HTERT RPE-1 (cell line): ENCODE measurements around the gene TOE1.

ENCODE experiments used
- in situ Hi-C: fragments of 300-500 bp; cut with MboI; formaldehyde crosslinking; loops from 4 replicates; pipeline ENCODE4 v1.14.3; 2020; ENCODE audit warnings: low sequenced_read_pairs

Gene TOE1

DNA sequence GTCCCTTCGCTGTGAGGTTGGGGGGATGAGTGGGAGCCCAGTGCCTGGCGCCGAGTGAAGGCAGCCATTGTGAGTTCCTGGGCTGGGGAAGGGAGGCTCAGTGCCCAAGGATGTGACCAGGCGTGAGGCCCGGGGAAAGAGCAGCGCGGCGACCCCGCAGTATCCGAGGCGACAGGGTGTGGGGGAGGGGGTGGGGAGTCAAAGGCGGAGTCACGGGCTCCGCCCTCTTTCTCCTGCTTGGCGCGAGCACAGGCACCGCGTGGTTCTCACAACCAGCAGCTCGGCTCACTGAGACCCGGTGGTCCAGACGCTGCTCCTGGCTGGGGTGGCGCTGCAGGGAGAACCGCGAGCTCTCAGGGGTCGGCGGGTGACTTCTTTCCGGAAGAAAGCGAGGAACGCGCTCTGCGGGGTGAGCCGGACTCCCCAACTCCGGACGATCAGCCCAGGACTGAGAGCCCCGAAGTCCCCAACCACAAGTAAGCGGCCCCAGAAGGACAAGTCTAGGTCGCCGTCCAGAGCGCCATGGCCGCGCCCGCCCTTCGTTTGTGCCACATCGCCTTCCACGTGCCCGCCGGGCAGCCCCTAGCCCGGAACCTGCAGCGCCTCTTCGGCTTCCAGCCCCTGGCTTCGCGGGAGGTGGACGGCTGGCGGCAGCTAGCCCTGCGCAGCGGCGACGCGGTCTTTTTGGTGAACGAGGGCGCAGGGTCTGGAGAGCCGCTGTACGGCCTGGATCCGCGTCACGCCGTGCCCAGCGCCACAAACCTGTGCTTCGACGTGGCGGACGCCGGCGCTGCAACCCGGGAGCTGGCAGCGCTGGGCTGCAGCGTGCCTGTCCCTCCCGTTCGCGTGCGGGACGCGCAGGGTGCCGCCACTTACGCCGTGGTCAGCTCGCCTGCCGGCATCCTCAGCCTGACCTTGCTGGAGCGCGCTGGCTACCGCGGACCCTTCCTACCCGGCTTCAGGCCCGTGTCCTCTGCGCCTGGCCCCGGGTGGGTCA, 13.0 kb upstream of the TOE1 start, which contains the start of gene HPDL:
HPDL (plus strand) TSS at position 269 of the 997 bp plus-strand sequence; CDS start at position 523, 254 bp downstream.
- in situ Hi-C loops, result no loop called here

DNA sequence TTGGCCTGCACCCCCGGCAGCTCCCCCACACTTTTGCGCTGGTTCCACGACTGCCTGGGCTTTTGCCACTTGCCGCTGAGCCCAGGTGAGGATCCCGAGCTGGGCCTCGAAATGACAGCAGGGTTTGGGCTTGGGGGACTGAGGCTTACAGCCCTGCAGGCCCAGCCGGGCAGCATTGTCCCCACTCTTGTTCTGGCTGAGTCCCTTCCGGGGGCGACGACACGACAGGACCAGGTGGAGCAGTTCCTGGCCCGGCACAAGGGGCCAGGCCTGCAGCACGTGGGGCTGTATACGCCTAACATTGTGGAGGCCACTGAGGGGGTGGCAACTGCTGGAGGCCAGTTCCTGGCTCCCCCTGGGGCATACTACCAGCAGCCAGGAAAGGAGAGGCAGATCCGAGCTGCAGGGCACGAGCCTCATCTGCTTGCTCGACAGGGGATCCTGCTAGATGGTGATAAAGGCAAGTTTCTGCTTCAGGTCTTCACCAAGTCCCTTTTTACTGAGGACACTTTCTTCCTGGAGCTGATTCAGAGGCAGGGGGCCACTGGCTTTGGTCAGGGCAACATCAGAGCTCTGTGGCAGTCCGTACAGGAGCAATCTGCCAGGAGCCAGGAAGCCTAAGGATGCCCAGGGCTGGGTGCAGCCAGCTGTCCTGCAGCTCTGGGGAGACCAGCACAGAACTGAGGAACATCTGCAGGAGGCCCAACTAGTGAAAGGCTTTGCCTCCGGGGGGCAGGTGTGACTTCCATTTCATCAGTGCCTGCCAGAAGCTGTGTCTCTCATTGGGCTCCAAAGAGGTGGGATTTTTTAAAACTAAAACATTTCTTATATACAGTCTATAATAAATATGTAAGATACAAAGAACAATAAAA, 12.1 kb upstream of the TOE1 start:
- in situ Hi-C loops, result no loop called here

- in situ Hi-C loops, result no loop called here
Observed at GRCh38 chr1:45328680-45329079, 11.3 kb upstream of the TOE1 start.

GRCh38 chr1:45329445-45329844, 10.5 kb upstream of the TOE1 start:
- in situ Hi-C loops, result no loop called here

DNA sequence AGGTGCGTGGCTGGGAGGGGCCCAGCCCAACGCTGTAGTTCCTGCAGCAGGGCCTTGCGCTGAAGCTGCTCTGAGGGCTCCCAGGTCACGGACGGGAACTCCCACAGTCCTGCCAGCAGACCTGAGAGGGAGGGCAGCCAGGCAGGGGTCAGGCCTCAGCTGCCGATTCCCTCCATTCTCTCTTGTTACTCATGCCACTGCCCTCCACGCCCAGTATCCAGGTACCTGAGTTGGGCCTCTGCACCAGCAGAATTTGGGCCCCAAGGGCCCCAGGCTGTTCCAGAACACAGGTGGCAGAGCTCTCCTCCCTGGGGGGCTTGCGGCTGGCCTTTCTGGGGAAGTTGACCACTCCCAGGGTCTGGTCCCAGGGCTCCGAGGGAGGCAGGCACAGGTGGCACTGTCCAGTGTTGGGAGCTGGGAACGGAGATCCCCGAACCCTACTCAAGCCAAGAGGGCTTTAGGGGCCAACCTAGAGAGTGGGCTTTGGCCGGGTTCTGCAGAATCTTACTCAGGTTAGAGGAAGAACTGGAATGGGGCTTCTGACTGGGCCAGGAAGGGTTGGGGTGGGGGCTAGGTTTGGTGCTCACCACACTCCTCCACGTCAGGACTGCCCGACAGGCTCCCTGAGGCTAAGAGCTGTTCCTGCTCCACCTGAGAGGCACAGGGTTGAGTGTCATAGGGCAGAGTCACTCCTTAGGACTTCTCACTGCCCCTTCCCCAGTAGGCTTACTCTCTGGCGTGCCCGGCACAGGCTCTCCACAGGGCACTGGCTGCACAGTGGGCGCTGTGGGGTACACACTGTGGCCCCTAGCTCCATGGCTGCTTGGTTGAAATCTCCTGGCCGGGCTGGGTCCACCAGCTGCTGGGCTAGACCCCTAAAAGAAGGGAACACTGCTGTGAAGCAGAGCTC, 8.3 kb upstream of the TOE1 start:
- in situ Hi-C loops, result no loop called here

DNA sequence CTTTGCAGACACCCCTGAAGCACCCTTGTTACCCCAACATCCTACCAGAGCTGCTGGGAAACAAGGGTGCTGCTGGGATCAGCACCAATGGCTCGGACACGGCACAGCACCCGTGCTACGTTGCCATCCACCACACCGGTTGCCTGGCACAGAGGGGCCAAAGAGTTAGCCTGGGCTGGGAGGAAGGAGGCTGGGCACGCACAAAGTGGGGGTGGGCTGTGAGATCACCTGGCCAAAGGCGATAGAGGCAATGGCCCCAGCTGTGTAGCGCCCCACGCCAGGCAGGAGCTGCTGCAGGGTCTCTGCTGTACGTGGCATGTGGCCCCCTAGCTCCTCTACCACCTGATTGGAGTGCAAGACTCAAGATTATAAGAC, 7.6 kb upstream of the TOE1 start:
- in situ Hi-C loops, result no loop called here

DNA sequence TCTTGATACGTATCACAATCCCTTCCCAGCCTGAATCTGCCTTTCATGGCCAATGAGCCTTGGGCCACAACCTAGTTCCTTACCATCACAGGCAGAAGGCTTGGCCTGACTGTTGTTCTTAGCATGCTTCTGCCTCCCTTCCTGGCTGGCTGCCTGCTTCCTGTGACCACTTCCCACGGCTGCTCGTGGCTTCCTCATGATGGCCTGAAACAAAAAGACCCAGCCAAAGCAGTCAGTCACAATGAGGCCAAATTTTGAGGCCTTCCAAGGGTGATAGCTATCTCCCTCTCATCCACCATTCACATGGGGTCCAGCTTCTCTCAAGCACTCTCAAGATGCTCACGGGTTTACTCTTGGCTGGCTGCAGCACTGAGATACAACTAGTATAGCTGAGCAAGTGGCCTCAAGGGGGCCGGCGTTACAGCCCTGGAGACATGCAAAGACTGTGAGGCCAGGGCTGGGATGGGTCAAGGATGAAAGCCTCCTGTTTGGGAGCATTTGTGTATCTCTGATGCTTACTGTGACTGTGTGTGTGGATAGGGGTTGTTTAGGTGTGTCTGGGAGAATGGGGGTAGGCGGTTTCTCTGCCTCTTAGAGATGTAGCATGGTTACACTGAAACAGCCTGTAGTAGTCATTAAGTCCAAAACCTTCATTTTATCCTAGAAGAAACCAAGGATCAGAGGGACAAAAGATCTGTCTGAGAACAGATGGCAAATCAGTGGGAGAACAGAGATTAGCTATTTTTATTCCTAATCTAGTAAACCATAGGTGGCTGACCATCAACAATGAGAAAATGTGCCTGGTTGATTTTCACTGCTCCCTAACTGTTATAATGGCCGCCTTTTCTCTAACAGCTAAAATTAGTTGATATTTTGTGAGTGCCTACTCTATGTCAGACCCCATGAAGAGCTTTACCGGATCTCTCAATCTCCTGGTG, 5.4 kb upstream of the TOE1 start:
- in situ Hi-C loops, result no loop called here

DNA sequence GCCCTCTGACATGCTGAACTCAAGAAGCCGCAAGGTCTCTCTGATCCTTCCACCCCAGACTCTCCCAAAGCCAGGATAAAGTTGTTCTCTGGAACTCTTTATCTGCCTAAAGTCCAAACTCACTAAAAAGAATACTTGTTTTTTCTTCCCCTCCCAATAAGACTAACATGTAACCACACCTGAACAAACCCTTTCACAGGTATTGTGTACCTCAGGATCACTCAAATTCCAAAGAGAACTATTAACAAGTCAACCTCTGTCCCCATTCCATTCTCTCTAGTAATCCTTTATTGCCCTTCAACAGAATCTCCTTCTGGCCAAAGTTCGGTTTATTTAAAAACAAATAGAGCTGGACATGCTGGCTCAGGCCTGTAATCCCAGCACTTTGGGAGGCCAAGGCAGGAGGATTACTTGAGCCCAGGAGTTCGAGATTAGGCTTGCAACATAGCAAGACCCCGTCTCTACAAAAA, 4.1 kb upstream of the TOE1 start:
- in situ Hi-C loops, result no loop called here

DNA sequence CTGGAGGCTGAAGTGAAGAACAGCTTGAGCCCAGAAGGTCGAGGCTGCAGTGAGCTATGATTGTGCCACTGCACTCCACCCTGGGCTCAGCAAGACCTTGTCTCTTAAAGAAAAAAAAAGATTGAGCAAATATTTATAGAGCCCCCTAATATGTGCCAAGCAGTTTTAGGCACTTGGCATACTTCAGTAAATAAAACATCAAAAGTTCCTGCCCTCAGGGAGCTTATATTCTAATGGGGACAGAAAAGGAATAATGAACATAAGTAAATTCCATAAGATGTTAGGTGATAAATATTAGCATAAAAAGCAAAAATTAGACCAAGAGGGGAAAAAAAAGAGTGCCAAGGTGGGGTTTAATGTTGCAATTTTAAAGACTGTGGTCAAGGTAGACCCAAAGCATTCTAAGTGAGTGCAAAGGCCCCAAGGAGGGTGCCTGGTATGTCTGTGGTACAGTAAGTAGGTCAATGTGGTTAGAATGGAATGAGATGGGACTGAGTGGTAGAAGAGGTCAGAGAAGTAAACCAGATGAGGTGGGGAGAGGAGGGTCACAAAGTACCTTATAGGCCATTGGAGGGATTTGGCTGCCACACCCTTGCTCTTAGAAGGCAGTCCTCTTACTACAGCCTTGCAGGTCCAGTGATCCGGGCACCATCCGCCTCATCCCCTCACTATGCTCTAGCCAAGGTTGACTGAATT, 2.2 kb upstream of the TOE1 start:
- in situ Hi-C loops, result no loop called here

DNA sequence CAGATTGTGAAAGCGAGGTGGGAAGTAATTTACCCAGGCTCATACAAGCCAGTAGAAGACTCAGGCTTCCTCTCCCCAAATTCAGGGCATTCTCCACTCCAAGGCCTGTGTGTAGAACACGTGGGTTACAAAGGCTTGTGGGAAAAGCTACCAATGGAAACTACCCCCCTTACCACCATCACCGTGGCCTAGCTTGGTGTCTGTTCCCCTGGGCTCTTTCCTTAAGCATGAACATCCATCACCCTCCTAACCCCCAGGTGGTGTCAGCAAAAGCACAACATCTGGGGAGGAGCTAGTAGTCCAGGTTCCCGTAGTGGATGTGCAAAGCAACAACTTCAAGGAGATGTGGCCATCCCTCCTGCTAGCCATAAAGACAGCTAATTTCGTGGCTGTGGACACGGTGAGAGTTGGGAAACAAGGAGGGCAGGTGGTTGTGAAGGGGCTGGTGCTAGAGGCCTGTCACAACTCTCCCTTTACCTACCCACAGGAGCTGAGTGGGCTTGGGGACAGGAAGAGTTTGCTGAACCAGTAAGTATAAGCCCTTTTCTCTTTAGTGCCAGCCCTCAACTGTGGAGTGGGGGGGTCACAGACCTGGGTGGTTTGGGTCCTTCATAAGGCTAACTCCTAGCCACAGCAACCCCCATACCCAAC, 971 bp downstream of the TOE1 start:
- in situ Hi-C loops, result no loop called here

- in situ Hi-C loops, result no loop called here
Observed at GRCh38 chr1:45344499-45344898, 4.5 kb downstream of the TOE1 start.

DNA sequence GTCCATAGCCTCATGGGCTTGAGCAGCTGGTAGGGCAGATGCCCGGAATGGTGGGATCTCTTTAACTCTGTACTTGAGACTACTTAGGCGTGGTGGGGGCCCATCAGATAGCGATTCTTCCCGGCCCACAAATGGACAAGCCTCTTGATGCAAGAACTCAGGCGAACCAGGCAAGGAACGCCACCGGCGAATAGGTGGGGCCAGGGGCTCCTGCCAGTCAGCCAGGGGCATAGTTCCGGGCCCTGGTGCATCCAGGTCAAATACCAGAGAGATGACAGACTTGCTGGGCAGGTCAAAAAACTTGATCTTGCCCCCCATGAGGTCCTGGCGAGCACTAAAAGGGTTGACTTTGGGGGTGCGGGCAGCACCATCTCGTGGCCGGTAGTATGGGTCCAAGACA, 5.0 kb downstream of the TOE1 start:
- in situ Hi-C loops, result no loop called here

- in situ Hi-C loops, result no loop called here
Observed at GRCh38 chr1:45346473-45346872, 6.5 kb downstream of the TOE1 start.

DNA sequence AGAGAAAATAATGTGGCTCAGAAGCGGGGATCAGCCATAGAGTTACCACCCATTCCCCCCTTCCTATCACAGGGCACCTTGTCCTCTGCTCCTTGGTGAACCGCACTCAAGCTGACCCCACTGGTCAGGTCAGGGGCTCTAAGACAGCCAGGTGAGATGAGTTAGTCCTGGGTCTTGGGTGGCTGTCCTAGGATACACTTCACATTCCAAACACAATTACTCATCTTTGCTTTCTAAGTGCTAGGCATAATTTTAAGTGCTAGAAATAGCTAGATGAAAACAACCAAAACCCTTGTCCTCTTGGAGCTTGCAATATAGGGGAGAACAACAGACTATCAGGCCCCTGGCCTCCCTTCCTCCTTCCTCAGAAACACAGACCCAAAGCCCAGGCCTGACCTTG, 8.1 kb downstream of the TOE1 start:
- in situ Hi-C loops, result no loop called here

DNA sequence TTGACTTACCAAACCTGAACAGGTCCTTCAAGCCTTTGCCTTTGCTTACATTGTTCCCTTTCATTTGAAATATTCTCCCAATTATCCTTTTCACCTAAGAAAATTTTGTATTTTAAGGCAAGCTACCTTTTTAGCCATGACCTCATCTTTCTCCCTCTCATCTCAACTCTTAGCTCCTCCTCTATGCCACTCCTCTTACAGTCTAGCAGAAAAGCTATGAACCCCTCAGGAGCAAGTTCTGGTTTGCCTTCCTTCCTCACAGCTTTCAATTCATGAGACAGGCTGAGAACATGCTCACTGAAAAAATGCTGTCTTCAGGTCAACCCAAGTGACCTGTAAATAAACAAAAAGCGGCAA, 8.6 kb downstream of the TOE1 start:
- in situ Hi-C loops, result no loop called here

DNA sequence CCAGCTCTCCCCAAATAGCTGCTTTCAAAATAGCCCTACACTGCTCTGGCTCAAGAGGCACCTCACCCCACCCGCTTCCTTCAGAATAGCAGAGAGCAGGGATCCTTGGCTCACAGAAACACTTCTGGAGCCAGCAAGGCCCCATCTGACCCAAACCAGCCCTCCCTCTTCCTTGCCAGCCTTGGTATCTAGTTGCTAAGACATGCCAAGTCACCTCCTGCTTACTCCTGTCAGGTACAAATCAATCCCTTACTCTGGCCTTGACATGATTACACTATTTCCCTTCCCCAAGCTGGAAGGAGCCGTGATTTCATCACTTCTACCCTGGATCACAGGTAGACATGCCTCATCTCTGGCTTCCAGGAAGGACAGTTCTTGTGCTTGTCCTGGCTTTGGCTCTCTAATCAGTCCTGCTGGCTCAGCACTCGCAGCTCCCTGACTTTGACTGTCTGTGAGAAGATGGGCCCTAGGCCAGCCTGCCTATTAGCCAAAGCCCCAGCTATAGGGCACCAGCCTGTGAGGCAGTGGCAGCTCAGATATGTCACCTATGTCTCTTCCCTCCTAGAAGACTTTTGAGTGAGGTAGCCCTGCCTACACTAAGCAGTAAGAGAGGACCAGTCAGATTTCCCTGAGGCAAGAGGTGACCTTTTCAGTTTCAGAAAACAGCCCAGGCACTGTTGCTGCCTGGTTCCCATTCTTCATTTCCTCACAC, 9.2 kb downstream of the TOE1 start:
- in situ Hi-C loops, result no loop called here

GRCh38 chr1:45351508-45351907, 11.5 kb downstream of the TOE1 start:
- in situ Hi-C loops, result no loop called here

DNA sequence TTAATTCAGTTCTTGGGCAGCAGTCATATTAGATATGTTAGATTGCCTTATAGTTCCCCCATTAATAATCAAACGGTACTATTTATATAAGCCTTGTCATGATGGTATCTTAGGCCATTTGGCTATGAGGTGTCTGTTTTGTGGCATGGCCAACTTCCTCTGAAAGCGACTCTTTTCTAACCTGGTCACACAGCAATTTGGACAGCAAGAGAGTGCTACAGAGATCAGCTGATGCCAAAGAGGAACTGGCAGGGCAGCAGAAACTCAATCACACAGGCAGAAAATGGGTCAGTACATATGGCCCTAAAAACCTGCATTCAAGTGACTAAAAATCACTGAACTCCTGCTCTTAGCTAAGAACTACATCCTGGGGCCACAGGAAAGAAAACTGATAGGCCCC, 13.7 kb downstream of the TOE1 start:
- in situ Hi-C loops, result no loop called here
